Lower leg skin (tissue), 3 donors: ENCODE measurements around the gene WDPCP.

Experiments used
- CTCF ChIP-seq, 3 donors: fragments of 450-650 bp; IDR thresholded peaks; one replicate each; pipeline ENCODE4 v1.5.1; 2016; ENCODE audit warnings: antibody characterized with exemption in 3 of 3, mild to moderate bottlenecking in 3 of 3, moderate library complexity in 2 of 3
- POLR2A ChIP-seq, 2 donors: fragments of 450-650 bp; IDR thresholded peaks; one replicate each; pipeline ENCODE4 v1.6.1; 2016 to 2017; ENCODE audit warnings: antibody characterized with exemption in 2 of 2, mild to moderate bottlenecking in 1 of 2, moderate library complexity in 1 of 2

GRCh38 chr2:63104482-63104881, 483.8 kb downstream of the WDPCP start:
- TF ChIP-seq POLR2A (IDR thresholded peaks at IDR 0.05) = no peak
- TF ChIP-seq CTCF (IDR thresholded peaks at IDR 0.05) = no peak
